BE2C (cell line): ENCODE data around the gene TMEM141.
"Not testable (repeated sequence)": the region's sequence is repeated elsewhere in the genome, so short reads cannot be mapped to it uniquely, and the experiment has no call there.

Source experiments
- DNase-seq: peaks from one replicate; pipeline ENCODE4 v3.0.0-alpha.2; 2020
- H3K27me3 ChIP-seq: fragments of 250-450 bp; sonication (Bioruptor Pico); 2 replicates; pipeline ENCODE4 v1.5.1; 2020; ENCODE audit warnings: mild to moderate bottlenecking
- H3K36me3 ChIP-seq: fragments of 250-450 bp; sonication (Bioruptor Pico); 2 replicates; pipeline ENCODE4 v1.5.1; 2020; ENCODE audit warnings: mild to moderate bottlenecking
- H3K4me1 ChIP-seq: fragments of 250-450 bp; sonication (Bioruptor Pico); 2 replicates; pipeline ENCODE4 v1.5.1; 2020
- H3K4me3 ChIP-seq: 2 replicates; pipeline ENCODE4 v1.5.1; 2011; ENCODE audit warnings: low read depth, low read length
- H3K9me3 ChIP-seq: fragments of 250-450 bp; sonication (Bioruptor Pico); 2 replicates; pipeline ENCODE4 v1.5.1; 2020
- CTCF ChIP-seq: IDR thresholded peaks from 2 replicates; pipeline ENCODE4 v1.5.1; 2012; ENCODE audit warnings: mild to moderate bottlenecking, low read depth, low read length

Gene TMEM141

GRCh38 chr9:136840140-136840876 is 49.2 kb downstream of the TMEM141 start:
- Histone ChIP-seq H3K36me3 (peaks cover 40% of the 10 kb centered on the region), H3K9me3 (no peaks in the 10 kb centered on the region), H3K4me1 (peaks cover 38% of the 10 kb centered on the region), H3K4me3 (no peak overlapping the region), H3K27me3 (no peaks in the 10 kb centered on the region)
- DNase-seq: peak; percentile 64
- 0 out of 2 replicates have a peak, but pooled peaks have one; percentile 1 for TF ChIP-seq CTCF

GRCh38 chr9:136840877-136841645 is 49.9 kb downstream of the TMEM141 start:
- Histone ChIP-seq H3K36me3 (peaks cover 37% of the 10 kb centered on the region), H3K27me3 (no peaks in the 10 kb centered on the region), H3K9me3 (no peaks in the 10 kb centered on the region), H3K4me1 (peaks cover 38% of the 10 kb centered on the region), H3K4me3 (no peak overlapping the region)
- peak; percentile 92 for DNase-seq
- TF ChIP-seq CTCF: no peak

GRCh38 chr9:136841646-136842379 is 50.7 kb downstream of the TMEM141 start:
- H3K27me3 ChIP-seq, DNase-seq, H3K4me3 ChIP-seq, H3K9me3 ChIP-seq: not testable (repeated sequence)
- Histone ChIP-seq H3K4me1 (peaks cover 38% of the 10 kb centered on the region), H3K36me3 (peaks cover 30% of the 10 kb centered on the region)

GRCh38 chr9:136842380-136842948 is 51.3 kb downstream of the TMEM141 start, which contains the start of gene AJM1:
Gene AJM1 (plus strand): TSS chr9:136842478. CDS start chr9:136844415, 1,937 bp downstream.
- peak within 1 kb of the TSS; percentile 51 for H3K4me3 ChIP-seq
- not testable (repeated sequence) for H3K9me3 ChIP-seq, H3K27me3 ChIP-seq
- peaks cover 38% of the 10 kb centered on the region for H3K4me1 ChIP-seq
- TF ChIP-seq CTCF: peak; percentile 84
- H3K36me3 ChIP-seq: peaks cover 27% of the 10 kb centered on the region
- peak; percentile 86 for DNase-seq
